ENCODE measurements around the gene OXCT1. TPM values are rescaled to one million over a fixed set of nuclear protein-coding genes. Genes with fewer than 3 reads are reported as not detected.

The OXCT1 gene
- total and polyA plus RNA-seq, 2 of the 13 experiments (the other 11 are each of a cell fraction or from before 2014, with no cell fraction given): 0.92 to 4.7 TPM

GRCh38 chr5:41778410-41778809 is 91.8 kb downstream of the OXCT1 start:
- no TSS peak for BruUV-seq (replicated peaks)
- TF ChIP-seq ZNF354B (CRISPR knock-in tag; IDR thresholded peaks at IDR 0.05) (no peak), KAT2B (IDR thresholded peaks at IDR 0.05; ENCODE audit: borderline replicate concordance, low read depth, low read length) (no peak), GMEB1 (CRISPR knock-in tag; IDR thresholded peaks at IDR 0.05; ENCODE audit: borderline replicate concordance) (no peak), CBX1 (IDR thresholded peaks at IDR 0.05; ENCODE audit: low read depth) (no peak), ZNF441 (CRISPR knock-in tag; IDR thresholded peaks at IDR 0.05; ENCODE audit: borderline replicate concordance) (no peak), ZNF230 (CRISPR knock-in tag; IDR thresholded peaks at IDR 0.05) (no peak), ATF7-NPFF (CRISPR knock-in tag; IDR thresholded peaks at IDR 0.05; ENCODE audit: low read depth) (no peak), ZNF160 (CRISPR knock-in tag; IDR thresholded peaks at IDR 0.05) (no peak), ARNT (IDR thresholded peaks at IDR 0.05) (no peak)
- TF ChIP-seq, protein P1, sequence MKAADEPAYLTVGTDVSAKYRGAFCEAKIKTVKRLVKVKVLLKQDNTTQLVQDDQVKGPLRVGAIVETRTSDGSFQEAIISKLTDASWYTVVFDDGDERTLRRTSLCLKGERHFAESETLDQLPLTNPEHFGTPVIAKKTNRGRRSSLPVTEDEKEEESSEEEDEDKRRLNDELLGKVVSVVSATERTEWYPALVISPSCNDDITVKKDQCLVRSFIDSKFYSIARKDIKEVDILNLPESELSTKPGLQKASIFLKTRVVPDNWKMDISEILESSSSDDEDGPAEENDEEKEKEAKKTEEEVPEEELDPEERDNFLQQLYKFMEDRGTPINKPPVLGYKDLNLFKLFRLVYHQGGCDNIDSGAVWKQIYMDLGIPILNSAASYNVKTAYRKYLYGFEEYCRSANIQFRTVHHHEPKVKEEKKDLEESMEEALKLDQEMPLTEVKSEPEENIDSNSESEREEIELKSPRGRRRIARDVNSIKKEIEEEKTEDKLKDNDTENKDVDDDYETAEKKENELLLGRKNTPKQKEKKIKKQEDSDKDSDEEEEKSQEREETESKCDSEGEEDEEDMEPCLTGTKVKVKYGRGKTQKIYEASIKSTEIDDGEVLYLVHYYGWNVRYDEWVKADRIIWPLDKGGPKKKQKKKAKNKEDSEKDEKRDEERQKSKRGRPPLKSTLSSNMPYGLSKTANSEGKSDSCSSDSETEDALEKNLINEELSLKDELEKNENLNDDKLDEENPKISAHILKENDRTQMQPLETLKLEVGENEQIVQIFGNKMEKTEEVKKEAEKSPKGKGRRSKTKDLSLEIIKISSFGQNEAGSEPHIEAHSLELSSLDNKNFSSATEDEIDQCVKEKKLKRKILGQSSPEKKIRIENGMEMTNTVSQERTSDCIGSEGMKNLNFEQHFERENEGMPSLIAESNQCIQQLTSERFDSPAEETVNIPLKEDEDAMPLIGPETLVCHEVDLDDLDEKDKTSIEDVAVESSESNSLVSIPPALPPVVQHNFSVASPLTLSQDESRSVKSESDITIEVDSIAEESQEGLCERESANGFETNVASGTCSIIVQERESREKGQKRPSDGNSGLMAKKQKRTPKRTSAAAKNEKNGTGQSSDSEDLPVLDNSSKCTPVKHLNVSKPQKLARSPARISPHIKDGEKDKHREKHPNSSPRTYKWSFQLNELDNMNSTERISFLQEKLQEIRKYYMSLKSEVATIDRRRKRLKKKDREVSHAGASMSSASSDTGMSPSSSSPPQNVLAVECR (CRISPR knock-in tag; IDR thresholded peaks at IDR 0.05; ENCODE audit: borderline replicate concordance): no peak
- H3K4me3 ChIP-seq (replicated peaks in 1 of 3; ENCODE audit: insufficient read depth in 1 of 3, low read depth in 2 of 3, low read length in 3 of 3): no peak overlapping the region
- WGBS (ENCODE audit: low lambda C conversion rate): 53% methylated on average over 3 of the region's 3 CpGs
- POLR2A ChIA-PET: no interaction called here
- in situ Hi-C loops (cut with HindIII; ENCODE audit: extremely low pct_ligation_motif_present, low pct_unique_long_range_greater_than_20kb) (no loop called here), intact Hi-C loops (cut with micrococcal nuclease; ENCODE audit: unreplicated experiment) (no loop called here)
- FAIRE-seq (no peak), DNase-seq (ENCODE audit: low spot score) (no peak), ATAC-seq (no peak)
- H3K9me3 ChIP-seq (ENCODE audit: low read length): no peaks in the 10 kb centered on the region
- no peak overlapping the region for H3K27ac ChIP-seq (ENCODE audit: extremely low read length, insufficient read depth, low read length)
- no peaks in the 10 kb centered on the region for H3K4me1 ChIP-seq (ENCODE audit: insufficient read depth, low read length)
- no peak overlapping the region for H3K4me2 ChIP-seq (ENCODE audit: low read depth, low read length)
- CTCF ChIA-PET (ENCODE audit: low intra/inter-chr PET ratio, low total read pairs): no interaction called here
- no peaks in the 10 kb centered on the region for H3K36me3 ChIP-seq (replicated peaks in 1 of 2; ENCODE audit: control insufficient read depth in 1 of 2, insufficient read depth in 2 of 2, low read length in 2 of 2)
- H3K79me2 ChIP-seq (ENCODE audit: insufficient read depth, low read length): no peaks in the 10 kb centered on the region
- no peak overlapping the region for H2AFZ ChIP-seq (ENCODE audit: low read length)
- no peaks in the 10 kb centered on the region for H3K27me3 ChIP-seq (ENCODE audit: control insufficient read depth in 1 of 2, insufficient read depth in 2 of 2, low read length in 2 of 2)
- H3K9ac ChIP-seq (ENCODE audit: insufficient read depth, low read depth, low read length): no peak overlapping the region
- H4K20me1 ChIP-seq (ENCODE audit: insufficient read depth, low read length): no peaks in the 10 kb centered on the region
